HepG2 (cell line): Measurements from ENCODE around the gene LAP3. TPM values are rescaled to one million over a fixed set of nuclear protein-coding genes. Genes with fewer than 3 reads are reported as not detected.

Source experiments
- CCDC6 ChIP-seq: sonication (generic); formaldehyde crosslinking; IDR thresholded peaks from 2 replicates; pipeline ENCODE4 v1.8.1; 2022; ENCODE audit warnings: mild to moderate bottlenecking, missing genetic modification reagents, moderate library complexity
- HNF4A ChIP-seq: sonication (generic); formaldehyde crosslinking; IDR thresholded peaks from 2 replicates; pipeline ENCODE4 v1.4.0; 2020; ENCODE audit warnings: missing genetic modification reagents
- KDM6A ChIP-seq: IDR thresholded peaks from 2 replicates; pipeline ENCODE4 v1.6.1; 2016; ENCODE audit warnings: low read depth
- MAFF ChIP-seq: IDR thresholded peaks from 2 replicates; pipeline ENCODE4 v1.6.1; 2011; ENCODE audit warnings: low read depth, low read length, improper control_type of control experiment
- MAFG ChIP-seq: sonication (generic); formaldehyde crosslinking; IDR thresholded peaks from 2 replicates; pipeline ENCODE4 v1.5.1; 2020; ENCODE audit warnings: mild to moderate bottlenecking, missing genetic modification reagents
- MED1 ChIP-seq: sonication (generic); formaldehyde crosslinking; IDR thresholded peaks from 2 replicates; pipeline ENCODE4 v1.4.0; 2020; ENCODE audit warnings: missing genetic modification reagents
- MTF2 ChIP-seq: sonication (generic); formaldehyde crosslinking; IDR thresholded peaks from 2 replicates; pipeline ENCODE4 v1.5.0; 2020; ENCODE audit warnings: missing genetic modification reagents, borderline replicate concordance
- PPARG ChIP-seq: conservative IDR thresholded peaks from 2 replicates; pipeline ENCODE4 v1.6.1; 2016; ENCODE audit warnings: missing biosample characterization, missing genetic modification reagents
- TARDBP ChIP-seq: sonication (generic); formaldehyde crosslinking; IDR thresholded peaks from 2 replicates; pipeline ENCODE4 v1.8.0; 2022; ENCODE audit warnings: mild to moderate bottlenecking, missing genetic modification reagents
- U2AF1 ChIP-seq: fragments of 200-400 bp; formaldehyde crosslinking; optimal IDR thresholded peaks from 2 replicates; pipeline ENCODE3; 2017; ENCODE audit warnings: mild to moderate bottlenecking, low read depth, low read length
- ZMAT3 ChIP-seq: sonication (generic); formaldehyde crosslinking; conservative IDR thresholded peaks from 2 replicates; pipeline ENCODE4 v1.7.0; 2021; ENCODE audit warnings: missing genetic modification reagents
- ZMYM3 ChIP-seq: sonication (generic); formaldehyde crosslinking; IDR thresholded peaks from 2 replicates; pipeline ENCODE4 v1.5.1; 2020; ENCODE audit warnings: mild to moderate bottlenecking, missing genetic modification reagents
- ZNF10 ChIP-seq: sonication (generic); formaldehyde crosslinking; IDR thresholded peaks from 2 replicates; pipeline ENCODE4 v1.4.0; 2020; ENCODE audit warnings: mild to moderate bottlenecking, low read depth, missing genetic modification reagents, borderline replicate concordance
- ZNF263 ChIP-seq: sonication (generic); formaldehyde crosslinking; IDR thresholded peaks from 2 replicates; pipeline ENCODE4 v1.4.0; 2020; ENCODE audit warnings: missing genetic modification reagents
- ZNF264 ChIP-seq: sonication (generic); formaldehyde crosslinking; IDR thresholded peaks from 2 replicates; pipeline ENCODE4 v1.4.0; 2020; ENCODE audit warnings: missing genetic modification reagents
- ZNF652 ChIP-seq: IDR thresholded peaks from 2 replicates; pipeline ENCODE4 v1.6.1; 2016; ENCODE audit warnings: low read depth, borderline replicate concordance
- polyA plus RNA-seq, 8 experiments: library from polyadenylated mRNA; depleted of rRNA in 3 of 8; stranded (reverse) in 7 of 8; unstranded in 1 of 8; fragments of >200 nt; fragmentation: Illumina TruSeq in 4 of 8; extraction: Trizol in 4 of 8; gene quantifications; 2 replicates each; pipeline versions ENCODE4 v1.2.1 to v1.2.3, GENCODE V29; 2011 to 2016; ENCODE audit warnings: low read depth in 4 of 8, missing spikeins in 1 of 8, mixed read lengths in 1 of 8; ENCODE audit not compliant: insufficient read depth in 1 of 8
- total RNA-seq, 5 experiments: library from RNA; depleted of rRNA; stranded (reverse); fragments of >200 nt; fragmentation: Illumina TruSeq; extraction: Trizol; gene quantifications; 2 replicates each; pipeline ENCODE4 v1.2.3, GENCODE V29; 2016; ENCODE audit warnings: low read depth in 1 of 5
- TF ChIP-seq, protein P1 (sequence below): sonication (generic); formaldehyde crosslinking; IDR thresholded peaks from 2 replicates; pipeline ENCODE4 v1.8.1; 2023; ENCODE audit warnings: mild to moderate bottlenecking, moderate library complexity, missing genetic modification reagents
- TF ChIP-seq, protein P2 (sequence below): sonication (generic); formaldehyde crosslinking; conservative IDR thresholded peaks from 2 replicates; pipeline ENCODE4 v1.4.0; 2020; ENCODE audit warnings: missing genetic modification reagents
- TF ChIP-seq, protein P3 (sequence below), 2 experiments: fragments of 450-650 bp in 1 of 2; sonication (generic) in 1 of 2; formaldehyde crosslinking in 1 of 2; IDR thresholded peaks; 2 replicates each; pipeline versions ENCODE4 v1.6.1 to v1.8.0; 2016 to 2022; ENCODE audit warnings: antibody characterized with exemption in 1 of 2, mild to moderate bottlenecking in 1 of 2, missing genetic modification reagents in 1 of 2

Gene LAP3
- total and polyA plus RNA-seq, 2 of the 13 experiments (the other 11 are each of a cell fraction or from before 2014, with no cell fraction given): 106 to 125 TPM

DNA sequence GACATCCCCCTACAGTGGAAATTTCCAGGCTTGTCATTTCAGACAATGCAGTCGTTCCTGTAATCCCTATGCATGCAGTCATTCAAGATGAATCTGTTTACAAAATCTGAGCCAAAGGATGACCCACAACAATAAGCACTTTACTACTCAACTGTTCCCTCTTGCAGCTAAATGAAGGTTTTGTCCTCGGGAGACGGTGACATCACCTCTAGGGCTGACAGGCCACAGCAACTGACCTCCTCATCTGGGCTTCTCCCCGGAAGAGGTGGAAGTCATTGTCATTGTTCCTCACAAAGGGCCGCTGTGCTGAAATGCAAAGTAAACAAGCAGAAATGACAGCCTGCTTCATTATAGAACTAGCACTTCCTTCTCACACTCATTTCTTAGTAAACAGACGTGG, 32.8 kb upstream of the LAP3 start (continued):
- TF ChIP-seq HNF4A (CRISPR knock-in tag): peak; percentile 17; the same call in 1 of the 2 replicates
- peak; percentile 44; the same call in 1 of the 2 replicates for TF ChIP-seq ZNF652 (CRISPR knock-in tag)
- TF ChIP-seq U2AF1: no peak
- TF ChIP-seq ZMYM3: peak; percentile 41; the same call in 1 of the 2 replicates
- 0 out of 2 replicates have a peak, but pooled peaks have one; percentile 35 for TF ChIP-seq CCDC6 (CRISPR knock-in tag)
- TF ChIP-seq MAFG (CRISPR knock-in tag): no peak
- no peak for TF ChIP-seq ZNF263
- TF ChIP-seq, protein P1, sequence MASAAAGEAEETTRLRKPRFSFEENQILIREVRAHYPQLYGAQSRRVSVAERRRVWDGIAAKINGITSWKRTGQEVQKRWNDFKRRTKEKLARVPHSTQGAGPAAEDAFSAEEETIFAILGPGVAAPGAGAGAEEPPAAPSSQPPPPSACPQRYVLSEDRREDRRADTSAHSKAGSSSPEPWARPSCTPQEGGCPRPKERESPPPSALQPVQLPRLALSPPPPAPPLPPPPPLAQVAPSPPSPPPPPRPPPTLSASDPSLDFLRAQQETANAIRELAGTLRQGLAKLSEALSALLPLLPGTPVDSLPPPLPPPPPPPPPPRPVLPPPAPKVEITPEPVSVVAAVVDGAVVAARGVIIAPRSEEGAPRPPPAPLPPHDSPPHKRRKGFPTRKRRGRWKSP (CRISPR knock-in tag): peak; percentile 38; the same call in 1 of the 2 replicates
- TF ChIP-seq ZMAT3 (CRISPR knock-in tag): no peak; the same call in 1 of the 2 replicates
- TF ChIP-seq, protein P2, sequence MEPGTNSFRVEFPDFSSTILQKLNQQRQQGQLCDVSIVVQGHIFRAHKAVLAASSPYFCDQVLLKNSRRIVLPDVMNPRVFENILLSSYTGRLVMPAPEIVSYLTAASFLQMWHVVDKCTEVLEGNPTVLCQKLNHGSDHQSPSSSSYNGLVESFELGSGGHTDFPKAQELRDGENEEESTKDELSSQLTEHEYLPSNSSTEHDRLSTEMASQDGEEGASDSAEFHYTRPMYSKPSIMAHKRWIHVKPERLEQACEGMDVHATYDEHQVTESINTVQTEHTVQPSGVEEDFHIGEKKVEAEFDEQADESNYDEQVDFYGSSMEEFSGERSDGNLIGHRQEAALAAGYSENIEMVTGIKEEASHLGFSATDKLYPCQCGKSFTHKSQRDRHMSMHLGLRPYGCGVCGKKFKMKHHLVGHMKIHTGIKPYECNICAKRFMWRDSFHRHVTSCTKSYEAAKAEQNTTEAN (CRISPR knock-in tag): peak; percentile 77
- TF ChIP-seq PPARG: no peak; the same call in 1 of the 2 replicates
- TF ChIP-seq MED1 (CRISPR knock-in tag): peak; percentile 91
- TF ChIP-seq ZNF10 (CRISPR knock-in tag): no peak
- peak; percentile 29; the same call in 1 of the 2 replicates for TF ChIP-seq ZNF264
- TF ChIP-seq, protein P3, sequence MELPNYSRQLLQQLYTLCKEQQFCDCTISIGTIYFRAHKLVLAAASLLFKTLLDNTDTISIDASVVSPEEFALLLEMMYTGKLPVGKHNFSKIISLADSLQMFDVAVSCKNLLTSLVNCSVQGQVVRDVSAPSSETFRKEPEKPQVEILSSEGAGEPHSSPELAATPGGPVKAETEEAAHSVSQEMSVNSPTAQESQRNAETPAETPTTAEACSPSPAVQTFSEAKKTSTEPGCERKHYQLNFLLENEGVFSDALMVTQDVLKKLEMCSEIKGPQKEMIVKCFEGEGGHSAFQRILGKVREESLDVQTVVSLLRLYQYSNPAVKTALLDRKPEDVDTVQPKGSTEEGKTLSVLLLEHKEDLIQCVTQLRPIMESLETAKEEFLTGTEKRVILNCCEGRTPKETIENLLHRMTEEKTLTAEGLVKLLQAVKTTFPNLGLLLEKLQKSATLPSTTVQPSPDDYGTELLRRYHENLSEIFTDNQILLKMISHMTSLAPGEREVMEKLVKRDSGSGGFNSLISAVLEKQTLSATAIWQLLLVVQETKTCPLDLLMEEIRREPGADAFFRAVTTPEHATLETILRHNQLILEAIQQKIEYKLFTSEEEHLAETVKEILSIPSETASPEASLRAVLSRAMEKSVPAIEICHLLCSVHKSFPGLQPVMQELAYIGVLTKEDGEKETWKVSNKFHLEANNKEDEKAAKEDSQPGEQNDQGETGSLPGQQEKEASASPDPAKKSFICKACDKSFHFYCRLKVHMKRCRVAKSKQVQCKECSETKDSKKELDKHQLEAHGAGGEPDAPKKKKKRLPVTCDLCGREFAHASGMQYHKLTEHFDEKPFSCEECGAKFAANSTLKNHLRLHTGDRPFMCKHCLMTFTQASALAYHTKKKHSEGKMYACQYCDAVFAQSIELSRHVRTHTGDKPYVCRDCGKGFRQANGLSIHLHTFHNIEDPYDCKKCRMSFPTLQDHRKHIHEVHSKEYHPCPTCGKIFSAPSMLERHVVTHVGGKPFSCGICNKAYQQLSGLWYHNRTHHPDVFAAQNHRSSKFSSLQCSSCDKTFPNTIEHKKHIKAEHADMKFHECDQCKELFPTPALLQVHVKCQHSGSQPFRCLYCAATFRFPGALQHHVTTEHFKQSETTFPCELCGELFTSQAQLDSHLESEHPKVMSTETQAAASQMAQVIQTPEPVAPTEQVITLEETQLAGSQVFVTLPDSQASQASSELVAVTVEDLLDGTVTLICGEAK (IDR thresholded peaks at IDR 0.05): no peak
- TF ChIP-seq, protein P3 (CRISPR knock-in tag; IDR thresholded peaks at IDR 0.05): peak; percentile 44; the same call in 1 of the 2 replicates
- peak; percentile 20; the same call in 1 of the 2 replicates for TF ChIP-seq MAFF
- peak; percentile 74 for TF ChIP-seq KDM6A (CRISPR knock-in tag)
- no peak for TF ChIP-seq MTF2
- 0 out of 2 replicates have a peak, but pooled peaks have one; percentile 66 for TF ChIP-seq TARDBP (CRISPR knock-in tag)
- TF ChIP-seq, all 625 proteins: peak for 141
